ENCODE results near the gene CDC6. TPM values are rescaled to one million over a fixed set of nuclear protein-coding genes. Genes with fewer than 3 reads are reported as not detected.

Gene CDC6
- total RNA-seq, 6 experiments from 2014 or later: 0.42 to 9.1 (median 3.1) TPM

GRCh38 chr17:40330850-40331470 lies 43.3 kb downstream of the CDC6 start:
- peak overlapping the region in 2 of 3 donors; percentile 0 to 19 for H3K4me3 ChIP-seq
- H3K27ac ChIP-seq: peak overlapping the region; percentile 34 to 79 (median 73)
- no peaks in the 10 kb centered on the region for H3K9me3 ChIP-seq
- peak in 1 of 3 donors; percentile 26 for DNase-seq
- intact Hi-C loops (cut with DNase I): no loop called here
- TF ChIP-seq POLR2A (IDR thresholded peaks at IDR 0.05): no peak
- TF ChIP-seq CTCF (IDR thresholded peaks at IDR 0.05): no peak
- WGBS (ENCODE audit: insufficient coverage, low coverage, low lambda C conversion rate, missing lambda C conversion rate): no CpG with 5 or more reads among the region's 10 CpGs
- peaks cover 4 to 100% (median 69%) of the 10 kb centered on the region in 4 donors for H3K4me1 ChIP-seq
- H3K36me3 ChIP-seq: no peaks in the 10 kb centered on the region
- no peaks in the 10 kb centered on the region for H3K27me3 ChIP-seq
- ATAC-seq: no peak

DNA sequence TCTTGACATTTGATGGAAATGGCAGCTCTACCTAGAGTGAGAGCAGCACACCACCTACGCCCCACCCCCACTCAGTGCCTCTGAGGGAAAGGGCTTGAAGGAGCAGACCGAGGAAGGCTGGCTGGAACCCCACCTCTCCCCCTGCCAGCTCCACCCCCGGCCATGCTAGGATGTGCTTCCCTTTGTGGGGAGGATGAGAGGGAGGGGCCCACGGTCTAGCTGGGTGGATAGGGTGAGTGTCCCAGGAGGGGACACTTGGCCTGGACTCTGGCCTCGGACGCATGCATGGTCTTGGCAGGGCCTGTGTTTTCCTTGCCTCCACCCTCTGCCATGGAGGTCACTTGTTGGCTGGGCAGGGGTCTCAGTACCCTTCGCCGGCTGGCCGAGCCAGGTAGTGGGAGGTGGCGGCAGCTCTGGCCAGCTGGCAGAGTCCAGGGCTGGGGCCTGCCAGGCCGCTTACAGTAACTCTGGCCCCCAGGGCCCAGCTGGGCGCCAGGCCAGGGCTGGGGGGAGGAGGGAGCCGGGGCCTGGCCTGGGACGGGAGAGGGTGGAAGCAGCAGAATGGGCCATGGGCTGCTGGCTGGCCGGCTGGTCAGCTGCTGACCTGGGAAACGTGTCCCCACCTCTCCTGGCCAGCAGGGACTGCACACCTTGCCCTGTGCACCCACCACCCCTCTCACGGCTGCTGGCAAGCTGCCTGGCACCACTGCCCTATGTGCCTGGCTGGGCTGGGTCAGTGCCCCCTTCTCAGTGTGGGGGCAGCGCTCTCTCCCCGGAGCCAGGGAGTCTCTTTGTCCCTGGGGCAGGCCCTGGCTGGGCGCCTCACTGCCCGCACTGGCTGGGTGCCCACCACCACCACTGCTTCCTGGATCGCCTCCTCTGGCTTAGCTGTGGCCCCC lies 44.3 kb downstream of the CDC6 start:
- H3K27me3 ChIP-seq: no peaks in the 10 kb centered on the region
- peak; percentile 74 to 85 (median 80) for ATAC-seq
- no CpG with 5 or more reads among the region's 22 CpGs for WGBS (ENCODE audit: insufficient coverage, low coverage, low lambda C conversion rate, missing lambda C conversion rate)
- intact Hi-C loops (cut with DNase I): no loop called here
- TF ChIP-seq CTCF (IDR thresholded peaks at IDR 0.05): peak in 2 of 4 donors; percentile 2 to 11
- no peak for TF ChIP-seq POLR2A (IDR thresholded peaks at IDR 0.05)
- H3K4me3 ChIP-seq: peak overlapping the region in 2 of 3 donors; percentile 15 to 21
- DNase-seq: peak; percentile 96 to 99 (median 97)
- H3K36me3 ChIP-seq: no peaks in the 10 kb centered on the region
- H3K27ac ChIP-seq: peak overlapping the region; percentile 23 to 79 (median 73)
- H3K4me1 ChIP-seq: peaks cover 3 to 93% (median 65%) of the 10 kb centered on the region in 4 donors
- no peaks in the 10 kb centered on the region for H3K9me3 ChIP-seq

GRCh38 chr17:40333781-40334448 lies 46.2 kb downstream of the CDC6 start:
- H3K4me3 ChIP-seq: no peak overlapping the region
- peak overlapping the region in 1 of 3 donors; percentile 37 for H3K27ac ChIP-seq
- ATAC-seq (no peak), DNase-seq (peak in 1 of 3 donors; percentile 62)
- no peaks in the 10 kb centered on the region for H3K27me3 ChIP-seq
- H3K4me1 ChIP-seq: peaks cover 2 to 76% (median 52%) of the 10 kb centered on the region in 4 donors
- 31% methylated on average over 2 of the region's 4 CpGs for WGBS (ENCODE audit: insufficient coverage, low coverage, low lambda C conversion rate, missing lambda C conversion rate)
- H3K9me3 ChIP-seq: no peaks in the 10 kb centered on the region
- no peak for TF ChIP-seq POLR2A (IDR thresholded peaks at IDR 0.05)
- no peak for TF ChIP-seq CTCF (IDR thresholded peaks at IDR 0.05)
- intact Hi-C loops (cut with DNase I): no loop called here
- H3K36me3 ChIP-seq: no peaks in the 10 kb centered on the region

DNA sequence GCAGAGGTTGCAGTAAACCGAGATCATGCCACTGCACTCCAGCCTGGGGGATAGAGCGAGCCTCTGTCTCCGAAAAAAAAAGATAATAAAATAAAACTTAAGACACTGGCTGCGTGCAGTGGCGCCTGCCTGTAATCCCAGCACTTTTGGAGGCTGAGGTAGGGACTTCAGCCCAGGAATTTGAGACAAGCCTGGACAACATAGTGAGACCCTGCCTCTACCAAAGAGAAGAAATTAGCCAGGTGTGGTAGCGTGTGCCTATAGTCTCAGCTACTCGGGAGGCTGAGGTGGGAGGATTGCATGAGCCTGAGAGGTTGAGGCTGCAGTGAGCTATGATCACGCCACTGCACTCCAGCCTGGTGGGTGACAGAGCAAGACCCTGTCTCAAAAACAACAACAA lies 47.9 kb downstream of the CDC6 start:
- WGBS (ENCODE audit: insufficient coverage, low coverage, low lambda C conversion rate, missing lambda C conversion rate): no CpG with 5 or more reads among the region's 8 CpGs
- H3K27me3 ChIP-seq: no peaks in the 10 kb centered on the region
- H3K36me3 ChIP-seq: no peaks in the 10 kb centered on the region
- ATAC-seq (no peak), DNase-seq (no peak)
- no peak overlapping the region for H3K4me3 ChIP-seq
- peaks cover 2 to 72% (median 45%) of the 10 kb centered on the region in 4 donors for H3K4me1 ChIP-seq
- no peaks in the 10 kb centered on the region for H3K9me3 ChIP-seq
- H3K27ac ChIP-seq: peak overlapping the region in 2 of 3 donors; percentile 6 to 12
- TF ChIP-seq POLR2A (IDR thresholded peaks at IDR 0.05): no peak
- TF ChIP-seq CTCF (IDR thresholded peaks at IDR 0.05): no peak
- intact Hi-C loops (cut with DNase I): no loop called here

Data from right lobe of liver (tissue), 6 donors.